Adrenal gland (tissue), 12 donors: Measurements from ENCODE around the gene ARHGAP27. TPM values are rescaled to one million over a fixed set of nuclear protein-coding genes. Genes with fewer than 3 reads are reported as not detected.
A peak's percentile ranks its signal among the peaks of the same experiment; 100 is the strongest.
"Not testable (repeated sequence)": the region's sequence is repeated elsewhere in the genome, so short reads cannot be mapped to it uniquely, and the experiment has no call there.

Experiments used
- DNase-seq, 7 donors: peaks; one replicate each; pipeline ENCODE4 v3.0.0-alpha.2; 2019 to 2020
- H3K27ac ChIP-seq, 5 donors: fragments of 200-600 bp; sonication (generic) in 4 of 5; 1 replicate in 3 of 5; 2 replicates in 2 of 5; pipeline versions ENCODE4 v1.5.1 to v1.8.0; 2016 to 2020; ENCODE audit warnings: mild to moderate bottlenecking in 1 of 5
- H3K27me3 ChIP-seq: fragments of 200-600 bp; 2 replicates; pipeline ENCODE4 v1.8.0; 2021
- H3K36me3 ChIP-seq, 2 donors: fragments of 200-600 bp; replicated peaks in 1 of 2; 1 replicate in 1 of 2; 2 replicates in 1 of 2; pipeline versions ENCODE4 v1.5.1 to v1.8.0; 2018 to 2022
- H3K4me1 ChIP-seq, 2 donors: fragments of 200-600 bp; replicated peaks in 1 of 2; 1 replicate in 1 of 2; 2 replicates in 1 of 2; pipeline versions ENCODE4 v1.5.1 to v1.8.0; 2018 to 2021
- H3K4me3 ChIP-seq, 4 donors: fragments of 200-600 bp; sonication (generic) in 3 of 4; one replicate each; pipeline ENCODE4 v1.5.1; 2016 to 2018
- H3K9me3 ChIP-seq, 3 donors: fragments of 200-600 bp; sonication (generic) in 1 of 3; replicated peaks in 1 of 3; 1 replicate in 2 of 3; 2 replicates in 1 of 3; pipeline versions ENCODE4 v1.5.1 to v1.8.0; 2016 to 2021
- POLR2A ChIP-seq, 2 donors: fragments of 450-650 bp; IDR thresholded peaks; one replicate each; pipeline ENCODE4 v1.6.1; 2017; ENCODE audit warnings: antibody characterized with exemption in 2 of 2, mild to moderate bottlenecking in 2 of 2, moderate library complexity in 1 of 2
- WGBS, 4 donors: extraction: QIAGEN DNeasy Blood & Tissue Kit in 2 of 4; methylation state at CpG; one replicate each; pipeline versions ENCODE4 v1.1.5 to v1.1.7; 2013 to 2017; 5-methylcytosine and 5-hydroxymethylcytosine counted together
- intact Hi-C, 2 donors: fragments of 100-400 bp; cut with DNase I; formaldehyde crosslinking; loops; one replicate each; pipeline versions ENCODE4 v1.14.1 to v1.15.0; 2022 to 2023
- polyA plus RNA-seq, 3 donors: library from polyadenylated mRNA; stranded (reverse); fragments of 200-250 nt in 2 of 3; fragments of 350-450 nt in 1 of 3; fragmentation: Illumina TruSeq in 1 of 3; extraction: RNeasy Lipid Tissue Mini Kit (QIAGEN cat#74804) in 1 of 3; gene quantifications; one replicate each; pipeline ENCODE4 v1.2.3, GENCODE V29; 2013 to 2014
- total RNA-seq, 9 donors: library from RNA; depleted of rRNA in 4 of 9; stranded (reverse); fragments of >200 nt in 4 of 9; fragments of 120-200 nt in 1 of 9; fragmentation: NEBNext Ultra II Directional in 1 of 9; extraction: Animal tissue kit (Norgen Biotek cat#: 25700) in 1 of 9; gene quantifications; one replicate each; pipeline versions ENCODE4 v1.1.0 to v1.2.4, GENCODE V29; 2013 to 2023
- TF ChIP-seq, protein P1 (sequence below), 6 experiments: fragments of 450-650 bp in 4 of 6; fragments of 200-600 bp in 2 of 6; sonication (generic) in 1 of 6; IDR thresholded peaks; 1 replicate in 5 of 6; 2 replicates in 1 of 6; pipeline versions ENCODE4 v1.5.1 to v1.8.0; 2016 to 2021; ENCODE audit warnings: antibody characterized with exemption in 6 of 6, mild to moderate bottlenecking in 2 of 6, moderate library complexity in 1 of 6
- donor health status: healthy with polysubstance abuse.
- donor health status: Bipolar disorder and iron deficiency.
- donor health status: DM: yes; HTN: yes; CAD: no.
- donor health status: DM: no; HTN: no; CAD: no.
- donor health status: DM: no; HTN: no; CAD: no.
- donor health status: DM: yes; HTN: yes; CAD: no.

ARHGAP27 gene
- total and polyA plus RNA-seq, 12 donors: 2.8 to 40.2 (median 17.7) TPM

DNA sequence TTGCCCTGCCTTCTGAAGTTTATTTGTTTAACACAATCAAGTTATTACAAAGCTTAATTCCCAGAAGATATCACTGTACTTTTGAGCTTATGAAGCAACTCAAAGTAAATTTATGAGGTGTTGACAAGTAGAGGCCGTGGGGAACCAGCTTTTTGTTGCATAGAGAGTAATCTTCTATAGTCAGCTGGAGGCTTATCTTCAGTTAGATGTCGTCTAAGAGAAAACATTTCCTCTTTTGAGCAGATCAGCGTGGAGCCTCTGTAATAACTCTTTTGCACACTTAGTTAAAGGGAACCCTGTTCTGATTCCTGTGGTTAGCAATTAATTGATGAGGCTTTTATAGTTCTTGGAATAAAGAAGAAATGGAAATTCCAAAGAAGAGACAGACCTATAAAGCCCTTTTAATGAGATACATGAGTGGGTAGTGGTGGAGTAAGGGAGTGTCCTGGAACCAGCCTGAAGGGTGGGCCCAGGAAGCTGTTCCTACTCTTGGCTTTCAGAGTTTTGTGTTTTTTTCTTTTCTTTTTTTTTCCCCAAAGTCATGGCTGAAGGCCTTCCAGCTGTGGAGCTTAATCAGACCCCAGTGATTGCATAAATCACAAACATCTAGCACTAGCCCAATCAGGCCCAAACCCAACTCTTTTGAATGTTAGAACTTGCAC is 87.0 kb downstream of the ARHGAP27 start:
- no peaks in the 10 kb centered on the region for H3K9me3 ChIP-seq
- no peak for TF ChIP-seq POLR2A (IDR thresholded peaks at IDR 0.05)
- TF ChIP-seq, protein P1, sequence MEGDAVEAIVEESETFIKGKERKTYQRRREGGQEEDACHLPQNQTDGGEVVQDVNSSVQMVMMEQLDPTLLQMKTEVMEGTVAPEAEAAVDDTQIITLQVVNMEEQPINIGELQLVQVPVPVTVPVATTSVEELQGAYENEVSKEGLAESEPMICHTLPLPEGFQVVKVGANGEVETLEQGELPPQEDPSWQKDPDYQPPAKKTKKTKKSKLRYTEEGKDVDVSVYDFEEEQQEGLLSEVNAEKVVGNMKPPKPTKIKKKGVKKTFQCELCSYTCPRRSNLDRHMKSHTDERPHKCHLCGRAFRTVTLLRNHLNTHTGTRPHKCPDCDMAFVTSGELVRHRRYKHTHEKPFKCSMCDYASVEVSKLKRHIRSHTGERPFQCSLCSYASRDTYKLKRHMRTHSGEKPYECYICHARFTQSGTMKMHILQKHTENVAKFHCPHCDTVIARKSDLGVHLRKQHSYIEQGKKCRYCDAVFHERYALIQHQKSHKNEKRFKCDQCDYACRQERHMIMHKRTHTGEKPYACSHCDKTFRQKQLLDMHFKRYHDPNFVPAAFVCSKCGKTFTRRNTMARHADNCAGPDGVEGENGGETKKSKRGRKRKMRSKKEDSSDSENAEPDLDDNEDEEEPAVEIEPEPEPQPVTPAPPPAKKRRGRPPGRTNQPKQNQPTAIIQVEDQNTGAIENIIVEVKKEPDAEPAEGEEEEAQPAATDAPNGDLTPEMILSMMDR (IDR thresholded peaks at IDR 0.05): no peak
- peaks cover 0 to 8% of the 10 kb centered on the region in 2 donors for H3K4me1 ChIP-seq
- H3K27ac ChIP-seq: peak overlapping the region in 2 of 5 donors; percentile 26 to 74
- peak in 3 of 7 donors; percentile 42 to 53 (median 48) for DNase-seq
- no peaks in the 10 kb centered on the region for H3K36me3 ChIP-seq
- no peaks in the 10 kb centered on the region for H3K27me3 ChIP-seq
- intact Hi-C loops: no loop called here
- WGBS, 4 donors: 9 to 33% (median 21%) methylated on average over 3 of the region's 3 CpGs
- H3K4me3 ChIP-seq: no peak overlapping the region

DNA sequence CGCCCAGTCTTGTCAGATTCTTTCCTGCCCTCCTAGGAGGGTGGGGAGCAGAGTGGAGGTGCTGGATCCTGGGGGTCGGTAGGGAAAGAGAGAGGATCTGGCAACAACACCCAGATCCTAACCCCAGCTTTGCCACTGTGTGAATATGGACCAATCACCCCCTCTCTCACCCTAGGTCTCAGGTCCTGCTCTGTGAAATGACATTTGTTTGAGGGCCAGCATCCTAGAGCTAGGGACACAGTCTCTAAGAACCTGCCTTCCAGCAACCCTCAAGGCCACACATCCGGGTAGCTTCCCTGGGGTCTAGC is 87.5 kb downstream of the ARHGAP27 start:
- no peak for TF ChIP-seq POLR2A (IDR thresholded peaks at IDR 0.05)
- TF ChIP-seq, protein P1 (IDR thresholded peaks at IDR 0.05): no peak
- Histone ChIP-seq H3K9me3 (no peaks in the 10 kb centered on the region), H3K4me1 (peaks cover 0 to 8% of the 10 kb centered on the region in 2 donors), H3K27ac (peak overlapping the region in 2 of 5 donors; percentile 26 to 74), H3K27me3 (no peaks in the 10 kb centered on the region), H3K36me3 (no peaks in the 10 kb centered on the region), H3K4me3 (no peak overlapping the region)
- intact Hi-C loops: no loop called here
- no peak for DNase-seq
- 59 to 80% (median 72%) methylated on average over 3 of the region's 3 CpGs for WGBS, 4 donors

DNA sequence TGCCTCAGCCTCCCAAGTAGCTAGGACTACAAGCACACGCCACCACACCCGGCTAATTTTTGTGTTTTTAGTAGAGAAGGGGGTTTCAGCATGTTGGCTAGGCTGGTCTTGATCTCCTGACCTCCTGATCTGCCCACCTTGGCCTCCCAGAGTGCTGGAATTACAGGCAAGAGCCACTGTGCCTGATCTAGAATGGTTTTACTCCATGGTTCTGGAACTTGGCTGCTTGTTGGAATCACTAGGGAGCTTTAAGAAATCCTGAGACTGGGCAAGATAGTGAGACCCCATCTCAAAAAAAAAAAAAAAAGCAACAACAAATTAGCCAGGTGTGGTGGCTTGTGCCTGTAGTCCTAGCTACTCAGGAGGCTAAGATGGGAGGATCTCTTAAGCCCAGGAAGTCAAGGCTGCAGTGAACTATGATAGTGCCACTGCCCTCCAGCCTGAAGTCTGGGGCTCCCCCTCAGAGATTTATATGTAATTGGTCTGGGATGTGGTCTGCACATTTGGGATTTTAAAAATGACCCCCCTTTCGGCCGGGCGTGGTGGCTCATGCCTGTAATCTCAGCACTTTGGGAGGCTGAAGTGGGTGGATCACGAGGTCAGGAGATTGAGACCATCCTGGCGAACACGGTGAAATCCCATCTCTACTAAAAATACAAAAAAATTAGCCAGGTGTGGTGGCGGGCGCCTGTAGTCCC is 88.6 kb downstream of the ARHGAP27 start:
- DNase-seq: peak in 1 of 7 donors; percentile 21
- 92 to 95% (median 93%) methylated on average over 10 of the region's 10 CpGs for WGBS, 4 donors

More for the DNA sequence above, 88.6 kb downstream of the ARHGAP27 start:
- H3K4me1 ChIP-seq, H3K36me3 ChIP-seq, intact Hi-C loops, H3K27me3 ChIP-seq, H3K27ac ChIP-seq, H3K4me3 ChIP-seq, H3K9me3 ChIP-seq: not testable (repeated sequence)

Other genes with a start within 250 kb of the ARHGAP27 start
- gene FMNL1, start 211.0 kb downstream of the ARHGAP27 start, total RNA-seq: 10 to 100 TPM in 6 of 9 donors, 1 to 10 TPM in 2, under 1 TPM in 1; 0.72 to 20.3 (median 13.9) TPM
- 10 to 100 TPM in 2 of 3 donors, 1 to 10 TPM in 1; 3.6 to 31.9 (median 13.7) TPM for gene FMNL1, start 211.0 kb downstream of the ARHGAP27 start, polyA plus RNA-seq
- gene SPATA32, start 170.8 kb downstream of the ARHGAP27 start, total RNA-seq: under 1 TPM in 2 of 9 donors, not detected in 7; 0.06 to 0.11 TPM
- gene SPATA32, start 170.8 kb downstream of the ARHGAP27 start, polyA plus RNA-seq: not detected
- 1 to 10 TPM; 2.4 to 9.7 (median 7.2) TPM for gene MAP3K14, start 115.8 kb downstream of the ARHGAP27 start, total RNA-seq
- 10 to 100 TPM in 1 of 3 donors, 1 to 10 TPM in 2; 2.9 to 14.7 (median 7.7) TPM for gene MAP3K14, start 115.8 kb downstream of the ARHGAP27 start, polyA plus RNA-seq
- gene PLEKHM1, start 57.9 kb upstream of the ARHGAP27 start, total RNA-seq: 100 to 1,000 TPM in 1 of 9 donors, 10 to 100 TPM in 8; 10.1 to 152 (median 53.0) TPM
- gene PLEKHM1, start 57.9 kb upstream of the ARHGAP27 start, polyA plus RNA-seq: 10 to 100 TPM; 15.9 to 32.2 (median 17.4) TPM